C4-2B (cell line): ENCODE results near the gene UBXN2A.
"Not testable (repeated sequence)": the region's sequence is repeated elsewhere in the genome, so short reads cannot be mapped to it uniquely, and the experiment has no call there.

ENCODE experiments used
- H3K27ac ChIP-seq: fragments of 450-650 bp; 2 replicates; pipeline ENCODE4 v1.5.1; 2017
- CTCF ChIP-seq: fragments of 450-650 bp; conservative IDR thresholded peaks from 2 replicates; pipeline ENCODE4 v1.5.1; 2017; ENCODE audit warnings: mild to moderate bottlenecking
- ZFX ChIP-seq: fragments of 450-650 bp; IDR thresholded peaks from 2 replicates; pipeline ENCODE4 v1.6.1; 2017

UBXN2A gene

GRCh38 chr2:24022324-24022974, 82.2 kb downstream of the UBXN2A start:
- H3K27ac ChIP-seq = no peak overlapping the region
- TF ChIP-seq CTCF (no peak), ZFX (no peak)

GRCh38 chr2:24022975-24023575, 82.8 kb downstream of the UBXN2A start:
- no peak overlapping the region for H3K27ac ChIP-seq
- TF ChIP-seq CTCF = no peak

GRCh38 chr2:24024018-24024417, 83.8 kb downstream of the UBXN2A start:
- H3K27ac ChIP-seq = no peak overlapping the region
- TF ChIP-seq CTCF (no peak), ZFX (no peak)

- TF ChIP-seq CTCF = no peak
- TF ChIP-seq ZFX = no peak
Observed at GRCh38 chr2:24024996-24025663, 84.9 kb downstream of the UBXN2A start.

GRCh38 chr2:24026233-24026632, 86.0 kb downstream of the UBXN2A start:
- H3K27ac ChIP-seq = no peak overlapping the region
- no peak for TF ChIP-seq ZFX
- no peak for TF ChIP-seq CTCF

More at GRCh38 chr2:24024996-24025663, 84.9 kb downstream of the UBXN2A start:
- H3K27ac ChIP-seq = no peak overlapping the region

- no peak for TF ChIP-seq ZFX
- TF ChIP-seq CTCF = no peak
- H3K27ac ChIP-seq = no peak overlapping the region
Observed at GRCh38 chr2:24038786-24039499, 98.7 kb downstream of the UBXN2A start.

GRCh38 chr2:24040511-24040910, 100.2 kb downstream of the UBXN2A start:
- no peak for TF ChIP-seq ZFX
- no peak for TF ChIP-seq CTCF
- no peak overlapping the region for H3K27ac ChIP-seq

GRCh38 chr2:24043133-24043532, 102.9 kb downstream of the UBXN2A start:
- not testable (repeated sequence) for H3K27ac ChIP-seq
